Endothelial cell of umbilical vein (primary cell): ENCODE measurements around the gene CEMIP. TPM values are rescaled to one million over a fixed set of nuclear protein-coding genes. Genes with fewer than 3 reads are reported as not detected.

ENCODE experiments used
- BruUV-seq: library from RNA; stranded (reverse); fragments of 400-500 nt; replicated peaks from 2 replicates; lab custom pipeline; 2021; lab: Mats Ljungman, UMichigan
- CTCF ChIA-PET: fragments of 300-600, 350-600 bp; sonication (Branson Sonifier 250); formaldehyde crosslinking; loops from one replicate; lab custom pipeline; 2021; ENCODE audit warnings: antibody characterized with exemption, inconsistent platforms; lab: Charles Lee
- POLR2A ChIA-PET: fragments of 300-600, 350-600 bp; sonication (Branson Sonifier 250); formaldehyde crosslinking; loops from one replicate; lab custom pipeline; 2021; ENCODE audit warnings: antibody characterized with exemption, inconsistent platforms; lab: Charles Lee
- DNase-seq: peaks from one replicate; pipeline ENCODE4 v3.0.0-alpha.2; 2011; ENCODE audit warnings: low read depth, low spot score
- FAIRE-seq: peaks from 2 replicates; lab custom pipeline; 2011; peaks lifted over from hg19 to GRCh38; lab: Jason Lieb, UNC
- H2AFZ ChIP-seq: 2 replicates; pipeline ENCODE4 v1.6.0; 2012; ENCODE audit warnings: low read depth, low read length, control low read depth, inconsistent platforms
- H3K27ac ChIP-seq: 2 replicates; pipeline ENCODE4 v1.5.1; 2011; ENCODE audit warnings: low read depth, mild to moderate bottlenecking, control low read depth, low read length, moderate library complexity; ENCODE audit not compliant: insufficient read depth
- H3K27me3 ChIP-seq, 2 experiments: 2 replicates each; pipeline versions ENCODE4 v1.6.0 to v1.6.1; 2011; ENCODE audit warnings: low read length in 2 of 2, mixed read lengths in 1 of 2; ENCODE audit not compliant: control insufficient read depth in 2 of 2, insufficient read depth in 2 of 2
- H3K36me3 ChIP-seq, 2 experiments: 2 replicates in 1 of 2; 3 replicates in 1 of 2; pipeline ENCODE4 v1.5.1; 2011; ENCODE audit warnings: low read length in 2 of 2, mild to moderate bottlenecking in 1 of 2, moderate library complexity in 1 of 2; ENCODE audit not compliant: control insufficient read depth in 2 of 2, insufficient read depth in 2 of 2; ENCODE audit errors: extremely low read depth in 1 of 2
- H3K4me1 ChIP-seq: 3 replicates; pipeline ENCODE4 v1.5.1; 2011; ENCODE audit warnings: mild to moderate bottlenecking, low read length; ENCODE audit not compliant: control insufficient read depth, insufficient read depth; ENCODE audit errors: extremely low read depth
- H3K4me2 ChIP-seq: 2 replicates; pipeline ENCODE4 v1.6.1; 2011; ENCODE audit warnings: low read length, control low read depth, mixed read lengths; ENCODE audit not compliant: insufficient read depth
- H3K4me3 ChIP-seq, 3 experiments: fragments of 200-600 bp in 1 of 3; sonication (generic), shearing (Covaris generic) in 1 of 3; replicated peaks in 1 of 3; 2 replicates each; pipeline ENCODE4 v1.5.1; 2011 to 2016; ENCODE audit warnings: control low read depth in 3 of 3, low read length in 3 of 3, mild to moderate bottlenecking in 2 of 3, inconsistent platforms in 1 of 3, low read depth in 1 of 3, moderate library complexity in 1 of 3; ENCODE audit not compliant: insufficient read depth in 1 of 3
- H3K79me2 ChIP-seq: 2 replicates; pipeline ENCODE4 v1.6.0; 2012; ENCODE audit warnings: low read length, inconsistent platforms; ENCODE audit not compliant: control insufficient read depth, insufficient read depth
- H3K9ac ChIP-seq: replicated peaks from 2 replicates; pipeline ENCODE3; 2011; ENCODE audit warnings: low read length, control low read depth; ENCODE audit not compliant: insufficient read depth; ENCODE audit errors: extremely low read depth
- H3K9me1 ChIP-seq: replicated peaks from 3 replicates; pipeline ENCODE4 v1.6.0; 2011; ENCODE audit warnings: mild to moderate bottlenecking, low read length; ENCODE audit not compliant: control insufficient read depth, insufficient read depth; ENCODE audit errors: extremely low read depth
- H3K9me3 ChIP-seq: replicated peaks from 2 replicates; pipeline ENCODE4 v1.5.1; 2012; ENCODE audit warnings: low read length, inconsistent platforms; ENCODE audit not compliant: control insufficient read depth, insufficient read depth
- H4K20me1 ChIP-seq: replicated peaks from 2 replicates; pipeline ENCODE3; 2011; ENCODE audit warnings: mild to moderate bottlenecking, low read length; ENCODE audit not compliant: control insufficient read depth, insufficient read depth; ENCODE audit errors: extremely low read depth
- CTCF ChIP-seq, 2 donors: IDR thresholded peaks; 1 replicate in 1 of 2; 2 replicates in 1 of 2; pipeline ENCODE4 v1.5.1; 2011; ENCODE audit warnings: low read length in 2 of 2, mild to moderate bottlenecking in 2 of 2, moderate library complexity in 2 of 2, control low read depth in 1 of 2, inconsistent platforms in 1 of 2, low read depth in 1 of 2; ENCODE audit not compliant: insufficient read depth in 1 of 2; ENCODE audit errors: extremely low read depth in 1 of 2
- EZH2 ChIP-seq: IDR thresholded peaks from 2 replicates; pipeline ENCODE4 v1.6.1; 2012; ENCODE audit warnings: borderline replicate concordance, low read depth, mild to moderate bottlenecking, moderate library complexity, low read length, inconsistent platforms; ENCODE audit not compliant: severe bottlenecking
- FOS ChIP-seq: IDR thresholded peaks from 2 replicates; pipeline ENCODE4 v1.6.1; 2011; ENCODE audit warnings: mild to moderate bottlenecking, low read length, moderate library complexity, borderline replicate concordance; ENCODE audit not compliant: insufficient read depth
- GATA2 ChIP-seq: IDR thresholded peaks from 2 replicates; pipeline ENCODE4 v1.7.0; 2011; ENCODE audit warnings: low read depth, mild to moderate bottlenecking, moderate library complexity, mixed read lengths, low read length; ENCODE audit not compliant: insufficient read length, insufficient read depth
- JUN ChIP-seq: IDR thresholded peaks from 2 replicates; pipeline ENCODE4 v1.6.1; 2011; ENCODE audit warnings: borderline replicate concordance, low read depth; ENCODE audit not compliant: insufficient read length, insufficient read depth
- MAX ChIP-seq: IDR thresholded peaks from 2 replicates; pipeline ENCODE4 v1.6.1; 2011; ENCODE audit not compliant: insufficient read depth, insufficient read length
- MYC ChIP-seq: IDR thresholded peaks from one replicate; pipeline ENCODE4 v1.6.1; 2011; ENCODE audit warnings: mild to moderate bottlenecking, low read depth, low read length
- POLR2A ChIP-seq: IDR thresholded peaks from 2 replicates; pipeline ENCODE4 v1.6.1; 2012; ENCODE audit warnings: low read depth, mild to moderate bottlenecking, control low read depth, low read length
- POLR2AphosphoS5 ChIP-seq: IDR thresholded peaks from 2 replicates; pipeline ENCODE4 v1.6.1; 2012; ENCODE audit warnings: low read depth, mild to moderate bottlenecking, control low read depth, low read length, moderate library complexity; ENCODE audit not compliant: insufficient read depth
- dilution Hi-C: fragments of 300-500 bp; cut with MboI; formaldehyde crosslinking; loops from one replicate; pipeline ENCODE4 v1.15.0; 2019; ENCODE audit warnings: low sequenced_read_pairs; ENCODE audit not compliant: extremely low pct_ligation_motif_present
- intact Hi-C: fragments of 100-400 bp; cut with micrococcal nuclease; formaldehyde crosslinking; loops from one replicate; pipeline ENCODE4 v1.10.0; 2022
- polyA plus RNA-seq, 4 experiments: library from polyadenylated mRNA; depleted of rRNA in 3 of 4; stranded (reverse) in 3 of 4; unstranded in 1 of 4; fragments of >200 nt; gene quantifications; 2 replicates each; pipeline versions ENCODE4 v1.2.1 to v1.2.3, GENCODE V29; 2011 to 2012; ENCODE audit warnings: missing spikeins in 1 of 4
- total RNA-seq: library from RNA; stranded (reverse); gene quantifications from 2 replicates; pipeline ENCODE4 v1.2.3, GENCODE V29; 2021

The CEMIP gene
- total and polyA plus RNA-seq, 2 donors (not counting 3 experiments of a cell fraction or from before 2014, with no cell fraction given) = 0.01 TPM; not detected in 1

- TF ChIP-seq GATA2 (no peak), POLR2AphosphoS5 (no peak), CTCF (IDR thresholded peaks at IDR 0.05; ENCODE audit: extremely low read depth in 1 of 2, insufficient read depth in 1 of 2, low read depth in 1 of 2, low read length in 2 of 2) (no peak), EZH2 (no peak), POLR2A (no peak), FOS (no peak), MYC (no peak), JUN (no peak), MAX (no peak)
- H3K4me1 ChIP-seq = peaks cover 13% of the 10 kb centered on the region
- H3K36me3 ChIP-seq = peaks cover 0 to 4% of the 10 kb centered on the region in 2 experiments
- no peak overlapping the region for H3K27ac ChIP-seq
- intact Hi-C loops = no loop called here
- ChIA-PET CTCF (interaction anchor here (2.5 to 4.8 kb wide), 2 partner anchors 124 to 281 kb away, joined by 6 to 20 read pairs; no protein-coding TSS in a partner anchor), POLR2A (no interaction called here)
- no peak overlapping the region for H3K4me2 ChIP-seq
- peaks cover 2% of the 10 kb centered on the region for H4K20me1 ChIP-seq
- peaks cover 59% of the 10 kb centered on the region for H3K79me2 ChIP-seq
- dilution Hi-C loops = no loop called here
- no peak for DNase-seq
- H3K9me3 ChIP-seq = no peaks in the 10 kb centered on the region
- FAIRE-seq = no peak
- no peaks in the 10 kb centered on the region for H3K9me1 ChIP-seq
- no TSS peak for BruUV-seq
- no peak overlapping the region for H3K9ac ChIP-seq
- H3K27me3 ChIP-seq = no peaks in the 10 kb centered on the region
- H2AFZ ChIP-seq = no peak overlapping the region
- no peak overlapping the region for H3K4me3 ChIP-seq
These were observed 205.7 kb downstream of the CEMIP start for GRCh38 chr15:80984856-80985255.
